ENCODE data around the gene MAGI1. TPM values are rescaled to one million over a fixed set of nuclear protein-coding genes. Genes with fewer than 3 reads are reported as not detected.
A peak's percentile ranks its signal among the peaks of the same experiment; 100 is the strongest.

MAGI1 gene
- total RNA-seq, 1 donor from 2014 or later = 45.8 TPM

DNA sequence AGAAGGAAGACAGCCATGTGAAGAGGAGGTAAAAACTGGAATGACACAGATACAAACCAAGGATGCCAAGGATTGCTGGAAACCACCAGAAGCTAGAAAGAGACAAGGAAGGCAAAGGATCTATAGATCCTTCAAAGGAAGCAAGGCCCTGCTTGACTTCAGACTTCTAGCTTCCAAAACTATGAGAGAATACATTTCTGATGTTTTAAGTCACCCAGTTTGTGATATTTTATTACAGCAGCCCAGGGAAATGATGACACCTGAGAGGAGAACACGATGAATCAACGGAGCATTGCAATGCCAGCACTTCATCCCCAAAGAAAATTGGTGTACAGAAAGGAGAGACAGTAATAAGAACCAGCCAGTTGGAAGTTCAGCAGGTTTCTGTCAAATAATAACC is 116.3 kb downstream of the MAGI1 start:
- no peak for ATAC-seq
- no peak for DNase-seq
- no peak for TF ChIP-seq CTCF (IDR thresholded peaks at IDR 0.05)
- Histone ChIP-seq H3K27ac (no peak overlapping the region), H3K27me3 (no peaks in the 10 kb centered on the region), H3K36me3 (no peaks in the 10 kb centered on the region), H3K4me1 (no peaks in the 10 kb centered on the region), H3K9me3 (no peaks in the 10 kb centered on the region), H3K4me3 (no peak overlapping the region)
- intact Hi-C loops (cut with DNase I) = no loop called here

- ATAC-seq = no peak
- no peaks in the 10 kb centered on the region for H3K36me3 ChIP-seq
- intact Hi-C loops (cut with DNase I) = no loop called here
- DNase-seq = no peak
- H3K27ac ChIP-seq = no peak overlapping the region
- no peaks in the 10 kb centered on the region for H3K4me1 ChIP-seq
- no peak for TF ChIP-seq CTCF (IDR thresholded peaks at IDR 0.05)
- no peak overlapping the region for H3K4me3 ChIP-seq
- H3K9me3 ChIP-seq = no peaks in the 10 kb centered on the region
- no peaks in the 10 kb centered on the region for H3K27me3 ChIP-seq
Measured at GRCh38 chr3:65919826-65920225, 118.9 kb downstream of the MAGI1 start.

- DNase-seq (no peak), ATAC-seq (no peak)
- Histone ChIP-seq H3K4me3 (no peak overlapping the region), H3K27me3 (no peaks in the 10 kb centered on the region), H3K9me3 (no peaks in the 10 kb centered on the region), H3K27ac (no peak overlapping the region), H3K36me3 (no peaks in the 10 kb centered on the region), H3K4me1 (no peaks in the 10 kb centered on the region)
- intact Hi-C loops (cut with DNase I) = no loop called here
- no peak for TF ChIP-seq CTCF (IDR thresholded peaks at IDR 0.05)
Measured at GRCh38 chr3:65915477-65915876, 123.2 kb downstream of the MAGI1 start.

DNA sequence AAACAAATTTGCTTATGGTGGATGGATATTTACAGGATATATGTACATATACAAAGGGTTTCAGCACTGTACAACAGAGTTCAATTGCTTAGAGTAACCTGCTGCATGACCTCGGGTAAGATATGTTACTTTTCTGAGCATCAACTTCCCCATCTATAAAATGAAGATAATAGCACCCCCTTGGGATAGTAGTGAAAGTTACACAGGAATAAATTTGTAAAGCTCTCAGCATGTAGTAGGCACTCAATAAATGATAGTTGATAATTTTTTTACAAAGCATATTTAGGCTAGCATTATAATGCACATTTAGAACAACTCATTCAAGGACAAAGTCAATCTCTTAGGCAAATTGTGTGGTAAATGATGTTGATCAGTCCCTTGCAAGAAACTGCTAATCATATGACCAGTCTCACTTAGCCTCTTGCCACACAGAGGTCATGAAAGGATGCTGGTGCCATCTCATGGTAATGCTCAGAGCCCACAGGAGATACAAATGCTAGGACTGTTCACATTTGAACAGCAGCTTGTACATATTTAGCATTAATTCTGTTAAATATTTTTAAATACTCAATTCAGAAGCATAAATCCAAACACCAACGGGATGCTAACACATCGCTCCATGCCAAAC is 123.9 kb downstream of the MAGI1 start:
- H3K27ac ChIP-seq = no peak overlapping the region
- peak; percentile 7 for TF ChIP-seq CTCF (IDR thresholded peaks at IDR 0.05)
- DNase-seq = no peak
- no peaks in the 10 kb centered on the region for H3K36me3 ChIP-seq
- no peak for ATAC-seq
- no peaks in the 10 kb centered on the region for H3K4me1 ChIP-seq
- H3K9me3 ChIP-seq = no peaks in the 10 kb centered on the region
- no peak overlapping the region for H3K4me3 ChIP-seq
- no peaks in the 10 kb centered on the region for H3K27me3 ChIP-seq
- intact Hi-C loops (cut with DNase I) = no loop called here

- TF ChIP-seq CTCF (IDR thresholded peaks at IDR 0.05) = no peak
- intact Hi-C loops (cut with DNase I) = no loop called here
- DNase-seq = no peak
Measured at GRCh38 chr3:65914032-65914739, 124.5 kb downstream of the MAGI1 start.

More at GRCh38 chr3:65914032-65914739, 124.5 kb downstream of the MAGI1 start:
- Histone ChIP-seq H3K27me3 (no peaks in the 10 kb centered on the region), H3K4me3 (no peak overlapping the region), H3K27ac (no peak overlapping the region), H3K4me1 (no peaks in the 10 kb centered on the region), H3K9me3 (no peaks in the 10 kb centered on the region), H3K36me3 (no peaks in the 10 kb centered on the region)
- ATAC-seq = no peak
